GM19099 (cell line): ENCODE results near the gene SPG21.

Experiments used
- POLR2A ChIP-seq: IDR thresholded peaks from 3 replicates; pipeline ENCODE4 v1.6.1; 2011; ENCODE audit warnings: low read depth; ENCODE audit not compliant: insufficient read length; ENCODE audit errors: extremely low read depth

Gene SPG21

GRCh38 chr15:65008983-65009382 lies 19.3 kb upstream of the SPG21 start:
- no peak for TF ChIP-seq POLR2A

GRCh38 chr15:65006876-65007275 lies 17.2 kb upstream of the SPG21 start:
- TF ChIP-seq POLR2A = no peak

GRCh38 chr15:65004993-65005392 lies 15.3 kb upstream of the SPG21 start:
- TF ChIP-seq POLR2A = no peak

GRCh38 chr15:64997745-64998375 lies 8.1 kb upstream of the SPG21 start:
- TF ChIP-seq POLR2A = no peak

- TF ChIP-seq POLR2A = no peak
Observed at GRCh38 chr15:64997066-64997465, 7.4 kb upstream of the SPG21 start.

GRCh38 chr15:64993290-64993689 lies 3.6 kb upstream of the SPG21 start:
- TF ChIP-seq POLR2A = no peak

- TF ChIP-seq POLR2A = no peak
Observed at GRCh38 chr15:64991536-64992135, 1.9 kb upstream of the SPG21 start.

GRCh38 chr15:64990168-64990470 lies 405 bp upstream of the SPG21 start:
- no peak for TF ChIP-seq POLR2A

- TF ChIP-seq POLR2A = no peak
Observed at GRCh38 chr15:64987136-64987535, 2.6 kb downstream of the SPG21 start.

GRCh38 chr15:64985366-64986033 lies 4.2 kb downstream of the SPG21 start:
- TF ChIP-seq POLR2A = no peak

- TF ChIP-seq POLR2A = no peak
Observed at GRCh38 chr15:64982472-64982871, 7.2 kb downstream of the SPG21 start.

GRCh38 chr15:64981812-64982431 lies 7.8 kb downstream of the SPG21 start:
- TF ChIP-seq POLR2A = no peak

- TF ChIP-seq POLR2A = no peak
Observed at GRCh38 chr15:64979252-64979710, 10.4 kb downstream of the SPG21 start.

- TF ChIP-seq POLR2A = no peak
Observed at GRCh38 chr15:64975390-64975789, 14.3 kb downstream of the SPG21 start.

- no peak for TF ChIP-seq POLR2A
Observed at GRCh38 chr15:64970698-64971097, 19.0 kb downstream of the SPG21 start.

- no peak for TF ChIP-seq POLR2A
Observed at GRCh38 chr15:64969401-64969800, 20.3 kb downstream of the SPG21 start.
